H1 (cell line): Measurements from ENCODE around the gene CASQ2. TPM values are rescaled to one million over a fixed set of nuclear protein-coding genes. Genes with fewer than 3 reads are reported as not detected.
A peak's percentile ranks its signal among the peaks of the same experiment; 100 is the strongest.

Experiments used
- CTCF ChIA-PET: fragments of 300-600 bp; sonication (Branson Sonifier 250); formaldehyde crosslinking; loops from one replicate; lab custom pipeline; 2021; ENCODE audit not compliant: partially characterized antibody; lab: Charles Lee
- POLR2A ChIA-PET: fragments of 300-600 bp; sonication (Branson Sonifier 250); formaldehyde crosslinking; loops from one replicate; lab custom pipeline; 2021; ENCODE audit warnings: inconsistent platforms; ENCODE audit not compliant: partially characterized antibody; lab: Charles Lee
- DNase-seq, 2 experiments: peaks; one replicate each; pipeline versions ENCODE4 v3.0.0 to v3.0.0-alpha.2; 2010 to 2022; ENCODE audit warnings: low spot score in 2 of 2, low read depth in 1 of 2, mixed read lengths in 1 of 2
- FAIRE-seq: peaks from 2 replicates; lab custom pipeline; 2011; peaks lifted over from hg19 to GRCh38; lab: Jason Lieb, UNC
- H2AFZ ChIP-seq: 2 replicates; pipeline ENCODE4 v1.8.1; 2012; ENCODE audit warnings: low read length, inconsistent platforms
- H2AK5ac ChIP-seq: 2 replicates; pipeline ENCODE4 v1.6.1; 2013; ENCODE audit warnings: low read depth, low read length
- H2BK120ac ChIP-seq: replicated peaks from 2 replicates; pipeline ENCODE3; 2013; ENCODE audit warnings: low read depth, low read length, inconsistent platforms
- H2BK12ac ChIP-seq: 2 replicates; pipeline ENCODE4 v1.6.1; 2013; ENCODE audit warnings: low read depth, low read length
- H2BK15ac ChIP-seq: 2 replicates; pipeline ENCODE4 v1.6.1; 2013; ENCODE audit warnings: low read length
- H2BK20ac ChIP-seq: 2 replicates; pipeline ENCODE4 v1.6.1; 2013; ENCODE audit warnings: low read length
- H2BK5ac ChIP-seq: 2 replicates; pipeline ENCODE4 v1.6.1; 2013; ENCODE audit warnings: low read depth, low read length
- H3K14ac ChIP-seq: 2 replicates; pipeline ENCODE4 v1.6.1; 2013; ENCODE audit warnings: inconsistent platforms; ENCODE audit not compliant: insufficient read length
- H3K18ac ChIP-seq: 2 replicates; pipeline ENCODE4 v1.6.1; 2013; ENCODE audit warnings: low read length; ENCODE audit errors: extremely low read depth
- H3K23ac ChIP-seq: 2 replicates; pipeline ENCODE4 v1.6.1; 2013; ENCODE audit warnings: inconsistent platforms; ENCODE audit not compliant: insufficient read length
- H3K23me2 ChIP-seq: 2 replicates; pipeline ENCODE4 v1.6.1; 2013; ENCODE audit warnings: low read depth, low read length
- H3K27ac ChIP-seq: 2 replicates; pipeline ENCODE4 v1.6.1; 2011; ENCODE audit warnings: low read depth, low read length, inconsistent platforms
- H3K27me3 ChIP-seq, 4 experiments: replicated peaks in 1 of 4; 1 replicate in 1 of 4; 2 replicates in 3 of 4; pipeline versions ENCODE4 v1.6.1 to v1.8.1; 2011 to 2013; ENCODE audit warnings: low read length in 3 of 4, mild to moderate bottlenecking in 3 of 4, inconsistent platforms in 2 of 4, mixed read lengths in 2 of 4, moderate library complexity in 1 of 4; ENCODE audit not compliant: control insufficient read depth in 3 of 4, insufficient read depth in 3 of 4; ENCODE audit errors: extremely low read depth in 1 of 4
- H3K36me3 ChIP-seq, 4 experiments: 2 replicates each; pipeline versions ENCODE4 v1.6.1 to v1.8.1; 2011 to 2013; ENCODE audit warnings: mild to moderate bottlenecking in 4 of 4, low read length in 3 of 4, moderate library complexity in 2 of 4, control low read depth in 1 of 4, inconsistent platforms in 1 of 4; ENCODE audit not compliant: insufficient read depth in 4 of 4, control insufficient read depth in 2 of 4
- H3K4ac ChIP-seq: replicated peaks from 2 replicates; pipeline ENCODE3; 2013; ENCODE audit warnings: low read length, low read depth, mixed read lengths, inconsistent platforms; ENCODE audit not compliant: insufficient read length
- H3K4me1 ChIP-seq, 4 experiments: replicated peaks in 1 of 4; 1 replicate in 1 of 4; 2 replicates in 3 of 4; pipeline versions ENCODE4 v1.6.1 to v1.8.1; 2011 to 2013; ENCODE audit warnings: low read length in 3 of 4, inconsistent platforms in 2 of 4, mixed read lengths in 1 of 4; ENCODE audit not compliant: insufficient read depth in 4 of 4, control insufficient read depth in 3 of 4
- H3K4me2 ChIP-seq, 2 experiments: 2 replicates each; pipeline versions ENCODE4 v1.6.1 to v1.8.1; 2011 to 2013; ENCODE audit warnings: low read depth in 2 of 2, low read length in 2 of 2, control low read depth in 1 of 2, inconsistent platforms in 1 of 2, mild to moderate bottlenecking in 1 of 2; ENCODE audit not compliant: insufficient read depth in 1 of 2
- H3K4me3 ChIP-seq, 4 experiments: fragments of 200-600, 300-600 bp in 1 of 4; sonication (generic), shearing (Covaris generic), sonication (Bioruptor Twin) in 1 of 4; 2 replicates each; pipeline versions ENCODE4 v1.5.1 to v1.8.1; 2011 to 2016; ENCODE audit warnings: low read length in 4 of 4, low read depth in 3 of 4, control low read depth in 2 of 4, inconsistent platforms in 2 of 4, mild to moderate bottlenecking in 2 of 4, mixed read lengths in 1 of 4, moderate library complexity in 1 of 4; ENCODE audit not compliant: insufficient read depth in 2 of 4; ENCODE audit errors: extremely low read depth in 1 of 4
- H3K56ac ChIP-seq: replicated peaks from 2 replicates; pipeline ENCODE3; 2013; ENCODE audit warnings: low read depth, mild to moderate bottlenecking, mixed read lengths, low read length, inconsistent platforms; ENCODE audit not compliant: insufficient read length
- H3K79me1 ChIP-seq: 2 replicates; pipeline ENCODE4 v1.6.1; 2013; ENCODE audit warnings: low read depth, low read length, control low read depth
- H3K79me2 ChIP-seq, 2 experiments: 2 replicates each; pipeline versions ENCODE4 v1.6.1 to v1.8.1; 2012 to 2013; ENCODE audit warnings: low read length in 2 of 2, mild to moderate bottlenecking in 2 of 2, inconsistent platforms in 1 of 2; ENCODE audit not compliant: insufficient read depth in 2 of 2, control insufficient read depth in 1 of 2
- H3K9ac ChIP-seq, 4 experiments: replicated peaks in 1 of 4; 1 replicate in 1 of 4; 2 replicates in 3 of 4; pipeline versions ENCODE4 v1.6.1 to v1.8.1; 2011 to 2013; ENCODE audit warnings: low read depth in 3 of 4, low read length in 3 of 4, control low read depth in 2 of 4, mild to moderate bottlenecking in 2 of 4, moderate library complexity in 2 of 4, inconsistent platforms in 1 of 4; ENCODE audit errors: extremely low read depth in 1 of 4
- H3K9me3 ChIP-seq, 2 experiments: 2 replicates each; pipeline versions ENCODE4 v1.6.1 to v1.8.1; 2012 to 2013; ENCODE audit warnings: mild to moderate bottlenecking in 2 of 2, moderate library complexity in 2 of 2, control low read depth in 1 of 2, inconsistent platforms in 1 of 2, low read depth in 1 of 2, low read length in 1 of 2, mixed read lengths in 1 of 2; ENCODE audit not compliant: insufficient read depth in 2 of 2
- H4K20me1 ChIP-seq, 2 experiments: replicated peaks in 1 of 2; 2 replicates each; pipeline versions ENCODE3 to v1.8.1; 2011 to 2013; ENCODE audit warnings: inconsistent platforms in 2 of 2, low read length in 2 of 2, mild to moderate bottlenecking in 1 of 2; ENCODE audit not compliant: insufficient read depth in 2 of 2, control insufficient read depth in 1 of 2
- H4K5ac ChIP-seq: 2 replicates; pipeline ENCODE4 v1.6.1; 2013; ENCODE audit warnings: low read length, low read depth, mixed read lengths, inconsistent platforms; ENCODE audit not compliant: insufficient read length
- H4K8ac ChIP-seq: 2 replicates; pipeline ENCODE4 v1.8.0; 2013; ENCODE audit warnings: mild to moderate bottlenecking, moderate library complexity, low read length, inconsistent platforms; ENCODE audit not compliant: insufficient read depth; ENCODE audit errors: extremely low read depth
- H4K91ac ChIP-seq: replicated peaks from 2 replicates; pipeline ENCODE3; 2013; ENCODE audit warnings: low read length, mixed read lengths, inconsistent platforms; ENCODE audit not compliant: insufficient read length
- FOSL1 ChIP-seq: IDR thresholded peaks from 2 replicates; pipeline ENCODE4 v1.6.1; 2011; ENCODE audit warnings: mild to moderate bottlenecking, low read depth, low read length, moderate library complexity; ENCODE audit not compliant: insufficient read depth
- JUN ChIP-seq: IDR thresholded peaks from 2 replicates; pipeline ENCODE4 v1.6.1; 2011; ENCODE audit warnings: low read depth, mild to moderate bottlenecking, improper control_type of control experiment, low read length
- RFX5 ChIP-seq: IDR thresholded peaks from 2 replicates; pipeline ENCODE4 v1.6.1; 2011; ENCODE audit warnings: low read depth, low read length, improper control_type of control experiment, borderline replicate concordance
- WGBS, 2 experiments: shearing (Covaris generic) in 1 of 2; methylation state at CpG; one replicate each; pipeline versions ENCODE4 v1.1.6 to v1.1.7; 2013 to 2015; ENCODE audit warnings: low lambda C conversion rate in 2 of 2, mixed read lengths in 2 of 2, inconsistent platforms in 1 of 2, low coverage in 1 of 2, missing lambda C conversion rate in 1 of 2; ENCODE audit not compliant: insufficient replicate concordance in 2 of 2, insufficient coverage in 1 of 2, insufficient read length in 1 of 2; ENCODE audit errors: extremely low coverage in 1 of 2, missing lambda C conversion rate in 1 of 2; 5-methylcytosine and 5-hydroxymethylcytosine counted together
- polyA plus RNA-seq, 7 experiments: library from polyadenylated mRNA; depleted of rRNA in 3 of 7; stranded (reverse) in 5 of 7; unstranded in 2 of 7; fragments of >200 nt in 5 of 7; fragments of 200-250 nt in 2 of 7; gene quantifications; 1 replicate in 5 of 7; 2 replicates in 1 of 7; 4 replicates in 1 of 7; pipeline versions ENCODE4 v1.2.1 to v1.2.3, GENCODE V29; 2011 to 2013; ENCODE audit warnings: missing spikeins in 2 of 7, mixed read lengths in 2 of 7
- total RNA-seq: library from RNA; stranded (reverse); fragmentation: NEBNext Ultra II Directional; extraction: Animal tissue kit (Norgen Biotek cat#: 25700); gene quantifications from 2 replicates; pipeline ENCODE4 v1.2.1, GENCODE V29; 2021

Gene CASQ2
- total and polyA plus RNA-seq, 2 of the 8 experiments (the other 6 are each of a cell fraction or from before 2014, with no cell fraction given) = not detected

DNA sequence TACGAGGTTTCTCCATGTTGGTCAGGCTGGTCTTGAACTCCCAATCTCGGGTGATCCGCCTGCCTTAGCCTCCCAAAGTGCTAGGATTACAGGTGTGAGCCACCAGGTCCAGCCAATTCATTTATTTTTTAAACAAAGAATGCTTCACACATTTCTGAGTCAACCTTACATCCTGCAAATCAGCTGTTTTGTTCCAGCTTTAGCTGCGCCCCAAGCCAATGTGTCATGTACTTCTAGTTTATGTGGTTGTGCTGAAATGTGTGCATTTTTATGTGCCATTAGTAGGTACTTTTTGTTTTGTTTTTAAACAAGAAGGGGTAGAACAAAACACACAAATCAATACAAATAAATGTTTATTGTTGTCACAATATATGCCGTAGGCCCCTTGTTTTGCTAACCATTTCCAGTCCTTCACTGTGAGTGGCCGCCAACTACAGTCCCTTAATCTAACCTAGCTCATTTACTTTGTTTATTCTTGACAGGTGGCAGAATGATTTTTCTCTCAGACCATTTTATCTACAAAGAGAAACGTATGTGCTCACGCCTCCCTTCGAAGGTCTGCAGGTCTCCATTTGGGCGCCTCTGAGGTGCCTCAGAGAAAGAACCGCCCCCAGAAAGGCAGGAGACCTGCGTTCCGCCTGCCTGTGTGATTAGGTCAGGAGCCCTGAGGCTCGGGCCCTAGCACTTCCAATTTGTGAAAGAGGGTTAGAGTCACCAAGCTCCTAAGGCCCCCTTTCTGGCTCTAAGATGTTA is 2.8 kb upstream of the CASQ2 start:
- no peak overlapping the region for H3K23ac ChIP-seq
- H2BK120ac ChIP-seq = no peak overlapping the region
- 60% methylated on average over 14 of the region's 14 CpGs; no CpG with 5 or more reads in 1 of the 2 experiments for WGBS, 2 experiments
- no peak overlapping the region for H3K14ac ChIP-seq
- H4K5ac ChIP-seq = no peak overlapping the region
- H2BK5ac ChIP-seq = no peak overlapping the region
- no peak overlapping the region for H3K56ac ChIP-seq
- peak overlapping the region in 3 of 4 experiments; percentile 13 to 47 (median 30); a peak in 4 of 8 replicates for H3K4me3 ChIP-seq
- POLR2A ChIA-PET = interaction anchor here (1.2 to 1.3 kb wide), 2 partner anchors 54 to 67 kb away, joined by 3 read pairs; no protein-coding TSS in a partner anchor
- no peaks in the 10 kb centered on the region; a peak in 2 of 7 replicates for H3K4me1 ChIP-seq
- no peaks in the 10 kb centered on the region; the same call in 1 of the 2 replicates for H3K23me2 ChIP-seq
- H4K20me1 ChIP-seq = no peaks in the 10 kb centered on the region
- no peak overlapping the region for H2BK20ac ChIP-seq
- no peak overlapping the region for H2BK12ac ChIP-seq
- no peak overlapping the region for H2BK15ac ChIP-seq
- no peak overlapping the region for H3K4ac ChIP-seq
- TF ChIP-seq RFX5 (no peak), FOSL1 (no peak), JUN (no peak)
- TF ChIP-seq, all 59 proteins: peak for 0
- H4K91ac ChIP-seq = peak overlapping the region; percentile 58
- peak overlapping the region; percentile 71 for H2AFZ ChIP-seq
- no peaks in the 10 kb centered on the region for H3K36me3 ChIP-seq
- H3K9ac ChIP-seq = no peak overlapping the region
- no peak overlapping the region for H3K18ac ChIP-seq
- H3K27me3 ChIP-seq = no peaks in the 10 kb centered on the region
- no peak overlapping the region for H2AK5ac ChIP-seq
- H3K4me2 ChIP-seq = peak overlapping the region; percentile 25 to 63; a peak in 3 of 4 replicates
- no peak overlapping the region for H3K27ac ChIP-seq
- no peaks in the 10 kb centered on the region for H3K79me1 ChIP-seq
- CTCF ChIA-PET = interaction anchor here (0.6 to 16.1 kb wide), 37 partner anchors 9 to 1180 kb away, joined by 3 to 370 read pairs (median 4); no protein-coding TSS in a partner anchor
- H4K8ac ChIP-seq = no peak overlapping the region
- no peaks in the 10 kb centered on the region for H3K9me3 ChIP-seq
- FAIRE-seq (no peak), DNase-seq (peak; percentile 29 to 72)
- H3K79me2 ChIP-seq = no peaks in the 10 kb centered on the region
